GM18873 (cell line): ENCODE results near the gene BNC2.

Source experiments
- ATAC-seq: cut with Tn5 transposase; IDR thresholded peaks from one replicate; pipeline ENCODE4 v1.9.1; 2021; ENCODE audit warnings: mild to moderate bottlenecking, moderate library complexity, moderate number of reproducible peaks; ENCODE audit not compliant: unreplicated experiment, low FRiP score

BNC2 gene

DNA sequence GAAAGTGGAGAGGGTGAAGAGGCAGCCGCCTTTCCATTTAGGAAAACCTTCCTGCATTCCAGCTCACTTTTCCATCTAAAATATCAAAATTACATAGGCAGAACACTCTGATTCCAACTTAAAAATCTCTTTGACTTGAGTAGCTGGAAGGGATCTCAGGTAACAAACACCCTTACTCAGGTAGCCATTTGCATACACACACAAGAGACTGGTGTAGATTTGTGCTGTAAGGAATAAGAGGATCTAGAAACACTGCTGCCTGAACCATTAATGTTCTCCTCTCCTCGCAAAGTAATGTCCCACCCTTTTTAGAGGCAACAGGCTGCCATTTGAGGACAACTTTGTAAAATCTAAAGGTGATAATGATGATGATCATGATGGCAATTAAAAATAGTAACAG lies 53.5 kb downstream of the BNC2 start:
- no peak for ATAC-seq

- no peak for ATAC-seq
These were observed 54.5 kb downstream of the BNC2 start for GRCh38 chr9:16816011-16816410.

DNA sequence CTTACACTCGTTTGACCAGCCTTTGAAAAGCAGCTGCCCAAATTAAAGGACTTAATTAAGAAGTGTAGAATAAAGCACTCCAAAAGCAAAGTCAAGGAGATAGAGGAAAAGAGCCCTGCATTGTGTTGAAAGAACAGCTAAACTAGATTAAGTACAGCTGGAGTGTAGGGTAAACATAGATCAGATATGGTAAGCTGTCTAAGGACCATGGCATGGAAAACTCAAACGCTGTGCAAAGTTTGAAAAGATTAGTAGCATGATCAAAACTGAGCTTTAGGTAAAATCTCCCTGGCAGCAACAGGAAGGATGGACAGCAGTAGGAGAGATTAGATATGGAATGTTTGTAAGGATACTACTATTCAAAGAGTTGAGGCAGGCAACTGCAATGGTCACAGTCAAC lies 55.4 kb downstream of the BNC2 start:
- ATAC-seq, result no peak

DNA sequence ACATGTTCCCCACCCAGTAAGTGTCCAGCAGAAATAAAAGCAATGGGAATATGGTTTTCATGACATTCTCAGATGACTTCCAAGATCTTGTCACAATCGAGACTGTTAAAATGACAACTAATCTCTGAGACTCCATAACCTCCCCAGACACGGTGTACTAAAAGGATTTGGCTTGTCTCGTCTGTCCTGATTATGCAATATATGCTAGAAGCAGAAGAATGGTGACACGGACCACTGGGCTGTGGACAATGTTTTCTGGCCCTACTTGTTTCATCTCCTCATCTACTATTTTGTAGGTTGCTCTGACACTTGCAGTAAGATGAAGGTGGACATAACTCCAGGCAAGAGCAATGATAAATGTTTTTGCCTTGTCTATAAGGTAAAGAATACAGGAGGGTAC lies 56.6 kb downstream of the BNC2 start:
- ATAC-seq, result no peak

DNA sequence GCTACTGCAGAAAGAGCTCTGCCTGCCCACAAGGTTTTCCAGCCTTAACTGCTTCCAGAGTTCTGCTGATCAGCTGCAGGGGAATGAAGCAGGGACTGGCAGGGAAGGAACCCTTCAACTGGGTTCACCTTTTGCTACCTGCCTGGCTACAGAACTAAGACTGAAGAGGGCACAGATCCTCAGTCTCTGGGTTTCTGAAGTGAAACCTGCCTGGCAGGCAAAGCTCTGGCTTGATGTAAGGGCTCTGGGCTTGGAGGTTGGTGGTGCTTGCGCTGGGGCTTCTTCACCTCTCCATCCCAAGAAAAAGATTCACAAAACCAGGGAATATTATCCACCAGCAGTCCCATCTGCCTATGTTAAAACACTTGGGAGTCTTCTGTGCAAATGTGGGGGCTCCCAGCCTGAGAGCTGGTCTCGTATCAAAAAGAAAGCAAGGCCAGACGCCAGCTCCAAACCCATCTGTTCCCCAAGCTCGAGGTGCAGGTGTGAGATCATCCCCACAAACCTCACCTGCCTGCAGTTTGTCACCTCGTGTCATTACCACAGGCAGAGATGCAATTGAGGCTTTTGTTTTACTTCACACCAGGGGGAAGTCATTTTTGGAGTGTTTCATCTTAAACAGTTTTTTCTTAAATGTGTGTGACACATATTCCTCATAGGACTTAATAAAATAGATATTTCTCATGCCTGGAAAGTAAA lies 58.3 kb downstream of the BNC2 start:
- ATAC-seq, result no peak

- ATAC-seq, result no peak
These were observed 60.4 kb downstream of the BNC2 start for GRCh38 chr9:16809912-16810610.

- ATAC-seq, result no peak
These were observed 63.8 kb downstream of the BNC2 start for GRCh38 chr9:16806674-16807073.

- no peak for ATAC-seq
These were observed 66.8 kb downstream of the BNC2 start for GRCh38 chr9:16803648-16804047.

GRCh38 chr9:16801871-16802466 lies 68.5 kb downstream of the BNC2 start:
- no peak for ATAC-seq

- ATAC-seq, result no peak
These were observed 74.1 kb downstream of the BNC2 start for GRCh38 chr9:16796304-16796825.

- ATAC-seq, result no peak
These were observed 75.4 kb downstream of the BNC2 start for GRCh38 chr9:16794871-16795639.

DNA sequence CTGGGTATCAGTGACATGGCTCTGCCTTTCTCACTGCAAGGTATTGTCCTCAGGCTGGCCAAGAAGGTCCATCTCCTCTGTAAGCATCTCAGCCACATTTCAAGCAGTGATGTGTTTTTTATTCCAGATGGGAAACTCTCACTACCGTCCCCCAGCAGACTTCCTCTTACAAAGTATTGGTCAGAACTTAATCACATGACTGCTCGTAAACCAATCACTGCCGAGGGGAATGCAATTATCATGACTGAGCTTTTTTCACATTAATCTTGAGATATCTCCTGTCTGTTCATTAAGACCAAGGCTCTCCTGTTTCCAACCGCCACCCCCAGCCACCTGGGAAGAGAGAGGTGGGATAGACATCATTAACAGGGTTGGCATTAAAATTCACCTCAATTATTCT lies 76.4 kb downstream of the BNC2 start:
- no peak for ATAC-seq

DNA sequence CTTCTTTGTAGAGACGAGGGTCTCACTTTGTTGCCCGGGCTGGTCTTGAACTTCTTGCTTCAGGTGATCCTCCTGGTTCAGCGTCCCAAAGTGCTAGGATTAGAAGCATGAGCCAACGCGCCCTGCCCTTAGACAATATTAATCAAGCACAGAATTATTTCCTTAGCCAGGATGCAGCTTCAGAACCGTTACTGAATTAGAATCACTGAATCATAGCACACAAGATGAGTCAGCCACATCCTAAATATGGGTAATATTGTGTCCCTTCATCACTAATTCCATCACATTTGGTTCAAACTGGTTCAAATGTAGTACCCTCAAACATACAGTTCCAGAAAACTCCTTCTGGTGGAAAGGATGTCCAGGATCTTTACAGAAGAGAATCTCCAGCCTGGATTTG lies 82.7 kb downstream of the BNC2 start:
- no peak for ATAC-seq

DNA sequence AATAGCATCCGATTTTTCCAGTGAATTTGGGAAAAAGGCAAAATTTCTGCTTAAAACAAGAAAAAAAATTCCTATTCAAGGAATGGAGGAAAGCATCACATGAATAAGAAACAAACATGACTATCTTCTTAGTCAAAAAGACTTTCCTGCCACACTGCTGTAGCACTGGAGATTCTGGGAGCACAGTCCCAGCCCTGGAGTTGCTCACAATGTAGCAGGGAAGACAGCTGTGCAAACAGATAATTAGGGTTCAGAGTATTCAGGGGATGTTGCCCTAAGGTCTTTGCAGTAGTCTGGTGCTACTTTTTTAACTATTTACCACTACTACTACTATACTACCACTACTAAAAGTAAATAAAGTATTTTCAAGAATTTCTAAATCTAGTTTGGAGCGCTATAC lies 86.5 kb downstream of the BNC2 start:
- ATAC-seq, result no peak

GRCh38 chr9:16782490-16782889 lies 88.0 kb downstream of the BNC2 start:
- ATAC-seq, result no peak

GRCh38 chr9:16775330-16775729 lies 95.1 kb downstream of the BNC2 start:
- no peak for ATAC-seq

DNA sequence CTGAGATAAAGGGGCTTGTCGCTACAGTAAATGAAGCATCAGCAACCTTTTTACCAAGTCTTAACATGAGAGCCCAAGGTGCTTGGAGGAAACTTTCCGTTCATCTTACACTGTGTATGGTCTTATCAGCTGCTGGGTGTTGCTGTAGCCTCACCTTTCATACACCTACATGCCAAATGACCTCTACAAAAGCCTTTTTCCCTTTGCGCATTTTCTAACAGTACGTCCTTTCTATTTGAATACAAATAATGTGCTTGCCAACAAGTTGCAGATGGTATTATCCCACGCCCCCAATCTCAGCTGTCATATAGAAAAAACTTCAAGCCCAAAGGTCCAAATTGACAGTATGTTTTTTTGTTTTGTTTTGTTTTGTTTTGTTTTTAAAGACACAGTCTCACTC lies 96.9 kb downstream of the BNC2 start:
- ATAC-seq, result no peak

GRCh38 chr9:16773116-16773515 lies 97.4 kb downstream of the BNC2 start:
- ATAC-seq, result no peak

DNA sequence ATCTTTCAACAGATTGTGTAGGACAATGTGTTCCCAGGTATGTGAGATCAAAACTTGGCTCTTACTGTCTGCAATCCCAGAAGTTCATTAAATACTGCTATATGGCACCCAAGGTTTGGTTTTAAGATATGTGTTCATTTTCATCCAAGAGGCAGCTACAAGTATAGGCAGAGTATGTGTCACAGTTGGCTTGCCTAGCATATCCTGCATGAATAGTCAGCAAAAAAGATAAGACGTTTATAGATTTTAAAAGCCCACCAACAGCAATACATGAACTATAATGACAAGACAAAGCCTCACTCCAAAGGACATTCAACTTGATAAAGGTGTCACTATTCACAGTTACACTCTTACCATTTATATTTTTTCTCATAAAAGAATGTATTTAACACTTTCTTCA lies 99.1 kb downstream of the BNC2 start:
- no peak for ATAC-seq

GRCh38 chr9:16769291-16769690 lies 101.2 kb downstream of the BNC2 start:
- no peak for ATAC-seq

DNA sequence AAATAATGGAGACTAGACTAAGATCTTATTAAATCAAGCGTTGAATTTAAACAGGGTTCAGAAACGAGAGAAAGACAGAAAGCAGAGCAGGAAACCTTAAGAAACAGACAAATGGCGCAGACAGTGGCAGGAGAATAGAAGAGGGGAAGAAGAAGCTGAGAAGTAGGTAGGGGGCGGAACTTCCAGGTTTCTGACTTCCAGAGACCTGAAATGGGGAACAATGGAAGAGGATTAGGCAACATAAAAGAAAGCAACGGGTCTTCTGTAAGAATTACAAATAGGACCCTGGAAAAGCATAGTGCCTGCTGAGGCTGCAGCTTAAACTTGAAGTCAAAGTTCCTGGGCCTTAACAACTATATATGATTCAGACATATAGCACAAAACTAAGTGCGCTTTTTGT lies 101.7 kb downstream of the BNC2 start:
- ATAC-seq, result no peak
